Muscle layer of colon (tissue), 2 donors: ENCODE measurements around the gene TM9SF2.

Source experiments
- H3K27ac ChIP-seq: one replicate; pipeline ENCODE4 v1.7.0; 2013; ENCODE audit warnings: low read depth, mild to moderate bottlenecking, low read length, moderate library complexity
- H3K27me3 ChIP-seq, 2 donors: one replicate each; pipeline ENCODE4 v1.7.0; 2013; ENCODE audit warnings: low read length in 2 of 2, mild to moderate bottlenecking in 2 of 2; ENCODE audit not compliant: insufficient read depth in 2 of 2, control insufficient read depth in 1 of 2
- H3K36me3 ChIP-seq: one replicate; pipeline ENCODE4 v1.7.0; 2013; ENCODE audit warnings: mild to moderate bottlenecking, low read length; ENCODE audit not compliant: insufficient read depth
- H3K4me1 ChIP-seq: one replicate; pipeline ENCODE4 v1.7.0; 2013; ENCODE audit warnings: mild to moderate bottlenecking, low read length; ENCODE audit not compliant: insufficient read depth
- H3K4me3 ChIP-seq, 2 donors: one replicate each; pipeline ENCODE4 v1.7.0; 2013; ENCODE audit warnings: low read length in 2 of 2, low read depth in 1 of 2, mild to moderate bottlenecking in 1 of 2, moderate library complexity in 1 of 2
- H3K9ac ChIP-seq: one replicate; pipeline ENCODE4 v1.7.0; 2013; ENCODE audit warnings: low read length
- H3K9me3 ChIP-seq: one replicate; pipeline ENCODE4 v1.7.0; 2013; ENCODE audit warnings: mild to moderate bottlenecking, low read length
- donor health status: abdominal sarcoma.
- donor health status: Adenocarcinoma of cecum.

Gene TM9SF2

DNA sequence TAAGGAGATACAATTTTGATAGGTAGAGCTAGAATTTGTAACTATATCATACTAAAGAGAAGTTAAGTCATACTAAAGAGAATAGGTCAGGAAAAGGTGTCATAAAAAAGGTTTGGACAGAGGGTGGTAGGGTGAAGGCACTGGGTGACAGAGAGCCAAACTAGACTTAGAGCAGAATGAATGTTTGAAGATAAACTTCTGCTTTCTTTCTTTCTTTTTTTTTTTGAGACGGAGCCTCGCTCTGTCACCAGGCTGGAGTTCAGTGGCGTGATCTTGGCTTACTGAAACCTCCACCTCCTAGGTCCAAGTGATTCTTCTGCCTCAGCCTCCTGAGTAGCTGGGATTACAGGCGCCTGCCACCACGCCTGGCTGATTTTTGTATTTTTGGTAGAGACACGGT, 44.1 kb downstream of the TM9SF2 start:
- Histone ChIP-seq H3K9me3 (no peaks in the 10 kb centered on the region), H3K27me3 (no peaks in the 10 kb centered on the region), H3K4me1 (peaks cover 6% of the 10 kb centered on the region), H3K36me3 (peaks cover 64% of the 10 kb centered on the region), H3K4me3 (no peak overlapping the region), H3K27ac (no peak overlapping the region), H3K9ac (no peak overlapping the region)

GRCh38 chr13:99545979-99546378, 44.7 kb downstream of the TM9SF2 start:
- H3K4me1 ChIP-seq = peaks cover 6% of the 10 kb centered on the region
- no peaks in the 10 kb centered on the region for H3K27me3 ChIP-seq
- no peaks in the 10 kb centered on the region for H3K9me3 ChIP-seq
- H3K4me3 ChIP-seq = no peak overlapping the region
- no peak overlapping the region for H3K27ac ChIP-seq
- H3K36me3 ChIP-seq = peaks cover 63% of the 10 kb centered on the region
- no peak overlapping the region for H3K9ac ChIP-seq

GRCh38 chr13:99546878-99547277, 45.6 kb downstream of the TM9SF2 start:
- Histone ChIP-seq H3K27me3 (no peaks in the 10 kb centered on the region), H3K9me3 (no peaks in the 10 kb centered on the region), H3K4me1 (peaks cover 6% of the 10 kb centered on the region), H3K9ac (no peak overlapping the region), H3K27ac (no peak overlapping the region), H3K36me3 (peaks cover 67% of the 10 kb centered on the region), H3K4me3 (no peak overlapping the region)

DNA sequence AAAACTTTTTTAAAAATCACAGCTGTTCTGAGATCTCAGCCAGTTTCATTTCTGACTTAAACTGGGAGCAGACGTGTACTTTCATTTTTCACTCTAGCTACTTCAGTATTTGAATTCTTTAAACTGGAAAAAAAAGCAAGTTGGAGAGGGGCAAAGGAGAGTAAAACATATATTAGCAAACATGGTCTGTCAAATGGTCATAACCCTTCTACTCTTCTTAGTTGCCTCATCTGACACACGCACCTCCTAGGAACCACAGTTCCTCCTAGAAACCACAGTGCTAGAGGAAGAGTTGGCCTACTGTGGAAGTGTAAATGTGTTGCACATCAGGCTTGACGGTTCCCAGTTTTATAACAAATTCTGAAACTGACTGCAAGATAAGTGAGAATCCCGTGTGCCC, 47.2 kb downstream of the TM9SF2 start:
- H3K36me3 ChIP-seq = peaks cover 66% of the 10 kb centered on the region
- H3K27me3 ChIP-seq = no peaks in the 10 kb centered on the region
- H3K9me3 ChIP-seq = no peaks in the 10 kb centered on the region
- H3K27ac ChIP-seq = no peak overlapping the region
- no peak overlapping the region for H3K9ac ChIP-seq
- peaks cover 6% of the 10 kb centered on the region for H3K4me1 ChIP-seq
- H3K4me3 ChIP-seq = no peak overlapping the region

GRCh38 chr13:99553033-99553432, 51.8 kb downstream of the TM9SF2 start:
- peaks cover 61% of the 10 kb centered on the region for H3K36me3 ChIP-seq
- no peak overlapping the region for H3K4me3 ChIP-seq
- no peaks in the 10 kb centered on the region for H3K9me3 ChIP-seq
- no peaks in the 10 kb centered on the region for H3K27me3 ChIP-seq
- no peak overlapping the region for H3K27ac ChIP-seq
- H3K4me1 ChIP-seq = peaks cover 1% of the 10 kb centered on the region
- H3K9ac ChIP-seq = no peak overlapping the region

GRCh38 chr13:99555149-99555548, 53.9 kb downstream of the TM9SF2 start:
- H3K9me3 ChIP-seq = no peaks in the 10 kb centered on the region
- no peak overlapping the region for H3K9ac ChIP-seq
- no peak overlapping the region for H3K4me3 ChIP-seq
- no peaks in the 10 kb centered on the region for H3K27me3 ChIP-seq
- H3K27ac ChIP-seq = no peak overlapping the region
- H3K4me1 ChIP-seq = no peaks in the 10 kb centered on the region
- peaks cover 54% of the 10 kb centered on the region for H3K36me3 ChIP-seq

GRCh38 chr13:99556867-99557443, 55.7 kb downstream of the TM9SF2 start:
- no peak overlapping the region for H3K27ac ChIP-seq
- H3K9me3 ChIP-seq = no peaks in the 10 kb centered on the region
- no peak overlapping the region for H3K9ac ChIP-seq
- H3K36me3 ChIP-seq = peaks cover 40% of the 10 kb centered on the region
- H3K4me3 ChIP-seq = no peak overlapping the region
- no peaks in the 10 kb centered on the region for H3K4me1 ChIP-seq
- H3K27me3 ChIP-seq = no peaks in the 10 kb centered on the region

DNA sequence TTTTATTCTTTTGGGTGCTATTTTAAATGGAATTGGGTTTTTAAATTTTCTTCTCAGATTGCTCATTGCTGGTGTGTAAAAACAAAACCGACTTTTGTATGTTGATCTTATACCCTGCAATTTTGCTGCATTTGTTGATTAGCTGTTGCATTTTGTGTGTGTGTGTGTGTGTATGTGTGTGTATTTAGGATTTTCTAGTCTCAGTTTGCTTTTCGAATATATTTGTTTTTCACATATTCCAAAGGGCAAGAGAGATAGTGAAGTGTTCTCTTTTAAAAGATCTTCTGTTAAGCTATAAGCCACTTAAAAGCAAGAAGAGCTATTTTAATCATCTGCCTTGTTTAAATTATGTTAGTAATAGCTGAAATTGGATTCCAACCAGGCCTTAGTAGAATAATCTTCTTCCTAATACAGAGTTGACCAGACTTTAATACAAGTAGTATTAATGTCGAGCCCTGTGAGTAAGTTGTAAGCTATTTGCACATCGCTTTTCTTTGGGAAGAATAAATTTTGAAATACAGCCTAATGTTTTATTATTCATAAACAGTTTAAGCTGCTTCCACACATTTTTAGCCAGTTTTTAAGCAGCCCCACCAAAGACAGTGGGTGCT, 57.4 kb downstream of the TM9SF2 start:
- no peak overlapping the region for H3K4me3 ChIP-seq
- no peak overlapping the region for H3K27ac ChIP-seq
- peaks cover 31% of the 10 kb centered on the region for H3K36me3 ChIP-seq

GRCh38 chr13:99559560-99559959, 58.3 kb downstream of the TM9SF2 start:
- Histone ChIP-seq H3K4me3 (no peak overlapping the region), H3K9ac (no peak overlapping the region), H3K27me3 (no peaks in the 10 kb centered on the region), H3K27ac (no peak overlapping the region), H3K36me3 (peaks cover 24% of the 10 kb centered on the region), H3K9me3 (no peaks in the 10 kb centered on the region), H3K4me1 (no peaks in the 10 kb centered on the region)

More for the DNA sequence above, 57.4 kb downstream of the TM9SF2 start:
- Histone ChIP-seq H3K4me1 (no peaks in the 10 kb centered on the region), H3K9ac (no peak overlapping the region), H3K27me3 (no peaks in the 10 kb centered on the region), H3K9me3 (no peaks in the 10 kb centered on the region)

DNA sequence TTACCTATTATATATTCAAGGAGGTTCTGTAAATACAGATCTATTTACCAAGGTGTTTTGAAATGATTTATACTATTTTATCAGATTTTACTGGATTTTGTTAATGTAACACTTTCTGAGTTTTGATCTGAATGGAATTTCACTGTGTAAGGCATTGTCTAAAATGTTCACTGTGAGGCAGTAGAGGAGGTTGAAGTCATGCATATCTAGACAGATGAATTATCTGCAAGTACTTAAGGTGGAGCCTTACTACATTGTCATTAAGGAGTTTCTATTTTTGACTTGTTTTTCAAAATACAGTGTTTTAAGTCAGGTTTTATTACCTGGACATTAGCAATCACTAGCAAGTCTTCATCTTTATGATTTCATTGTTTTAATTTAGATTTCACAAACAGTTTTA, 62.1 kb downstream of the TM9SF2 start:
- no peak overlapping the region for H3K27ac ChIP-seq
- no peaks in the 10 kb centered on the region for H3K4me1 ChIP-seq
- H3K27me3 ChIP-seq = no peaks in the 10 kb centered on the region
- H3K4me3 ChIP-seq = no peak overlapping the region
- peaks cover 5% of the 10 kb centered on the region for H3K36me3 ChIP-seq
- no peak overlapping the region for H3K9ac ChIP-seq
- no peaks in the 10 kb centered on the region for H3K9me3 ChIP-seq

DNA sequence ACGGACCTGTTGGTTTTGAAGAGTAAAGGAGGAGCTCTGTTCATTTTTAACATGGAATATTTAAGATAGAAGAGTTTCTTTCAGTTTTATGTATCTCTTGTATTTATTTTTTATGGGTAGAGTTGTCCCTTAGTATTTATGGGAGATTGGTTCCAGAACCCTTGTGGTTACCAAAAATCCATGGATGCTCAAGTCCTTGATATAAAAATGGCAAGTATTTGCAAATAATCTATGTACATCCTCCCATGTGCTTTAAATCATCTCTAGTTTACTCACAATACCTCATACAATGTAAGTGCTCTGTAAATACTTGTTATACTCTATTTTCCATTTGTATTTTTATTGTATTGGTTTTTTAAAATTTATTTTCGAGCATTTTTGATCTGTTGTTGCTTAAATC, 63.1 kb downstream of the TM9SF2 start:
- no peaks in the 10 kb centered on the region for H3K9me3 ChIP-seq
- no peak overlapping the region for H3K4me3 ChIP-seq
- H3K4me1 ChIP-seq = no peaks in the 10 kb centered on the region
- no peaks in the 10 kb centered on the region for H3K27me3 ChIP-seq
- peaks cover 5% of the 10 kb centered on the region for H3K36me3 ChIP-seq
- no peak overlapping the region for H3K9ac ChIP-seq
- H3K27ac ChIP-seq = no peak overlapping the region

GRCh38 chr13:99565478-99566124, 64.3 kb downstream of the TM9SF2 start:
- Histone ChIP-seq H3K4me3 (no peak overlapping the region), H3K36me3 (no peaks in the 10 kb centered on the region)

More at GRCh38 chr13:99565478-99566124, 64.3 kb downstream of the TM9SF2 start:
- Histone ChIP-seq H3K4me1 (no peaks in the 10 kb centered on the region), H3K9me3 (no peaks in the 10 kb centered on the region), H3K27me3 (no peaks in the 10 kb centered on the region), H3K9ac (no peak overlapping the region), H3K27ac (no peak overlapping the region)
